Activated CD8-positive, alpha-beta memory T cell treated with anti-CD3 and anti-CD28 coated beads, Interleukin-2, amount 50 U/mL, for 4 hours (primary cell): ENCODE data around the gene MORC1.
"Not testable (repeated sequence)": the region's sequence is repeated elsewhere in the genome, so short reads cannot be mapped to it uniquely, and the experiment has no call there.

ENCODE experiments used
- DNase-seq: peaks from one replicate; pipeline ENCODE4 v3.0.0-alpha.2; 2020

MORC1 gene

GRCh38 chr3:109109574-109109973 is 8.4 kb downstream of the MORC1 start:
- DNase-seq, result no peak

GRCh38 chr3:109098079-109098644 is 19.8 kb downstream of the MORC1 start:
- DNase-seq, result no peak

- no peak for DNase-seq
Observed at GRCh38 chr3:109095166-109095565, 22.8 kb downstream of the MORC1 start.

GRCh38 chr3:109093561-109093960 is 24.4 kb downstream of the MORC1 start:
- DNase-seq, result no peak

DNA sequence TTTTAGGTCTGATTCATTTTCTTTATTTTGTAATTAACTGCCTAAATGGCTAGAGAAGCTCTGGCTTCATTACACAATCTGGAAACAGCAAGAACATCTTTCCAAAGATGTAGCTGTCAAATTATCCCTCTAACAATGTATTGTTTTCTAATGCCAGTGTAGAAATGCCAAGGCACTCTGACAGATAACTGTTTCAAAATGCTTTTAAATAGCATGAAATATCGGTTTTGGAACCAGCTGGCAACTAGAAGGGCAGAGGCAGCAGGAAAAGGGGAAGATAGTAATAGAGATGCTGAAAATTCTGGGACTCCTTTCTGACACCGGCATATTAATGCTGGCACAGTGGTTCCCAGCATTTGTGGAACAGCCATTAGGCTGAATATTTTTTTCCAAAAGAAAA is 26.1 kb downstream of the MORC1 start:
- DNase-seq, result no peak

DNA sequence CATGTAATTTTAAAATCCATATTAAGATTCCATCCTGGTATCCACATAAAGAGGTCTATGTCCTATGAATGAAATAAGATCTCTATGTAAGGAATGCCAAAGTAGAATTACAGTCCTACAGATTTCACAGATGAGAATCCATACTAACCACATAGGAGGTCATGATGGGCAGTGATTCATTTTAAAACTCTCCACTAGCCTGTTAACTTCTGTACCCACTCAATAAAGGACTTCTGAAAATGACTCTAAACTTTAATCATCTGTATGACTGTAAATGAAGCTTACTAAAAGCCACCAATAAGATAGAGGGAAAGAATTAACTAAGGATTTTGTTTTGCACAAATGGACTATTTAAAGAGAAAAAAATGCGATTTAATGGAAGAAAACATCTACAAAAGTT is 28.7 kb downstream of the MORC1 start:
- no peak for DNase-seq

- DNase-seq, result no peak
Observed at GRCh38 chr3:109081746-109082510, 36.0 kb downstream of the MORC1 start.

DNA sequence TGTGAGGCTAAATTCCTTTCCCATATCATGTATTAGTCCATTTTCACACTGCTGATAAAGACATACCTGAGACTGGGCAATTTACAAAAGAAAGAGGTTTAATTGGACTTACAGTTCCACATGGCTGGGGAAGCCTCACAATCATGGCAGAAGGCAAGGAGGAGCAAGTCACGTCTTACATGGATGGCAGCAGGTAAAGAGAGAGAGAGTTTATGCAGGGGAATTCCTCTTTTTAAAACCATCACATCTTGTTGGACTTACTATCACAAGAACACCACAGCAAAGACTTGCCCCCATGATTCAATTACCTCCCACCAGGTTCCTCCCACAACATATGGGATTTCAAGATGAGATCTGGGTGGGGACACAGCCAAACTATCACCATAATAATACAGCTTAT is 37.8 kb downstream of the MORC1 start:
- not testable (repeated sequence) for DNase-seq

DNA sequence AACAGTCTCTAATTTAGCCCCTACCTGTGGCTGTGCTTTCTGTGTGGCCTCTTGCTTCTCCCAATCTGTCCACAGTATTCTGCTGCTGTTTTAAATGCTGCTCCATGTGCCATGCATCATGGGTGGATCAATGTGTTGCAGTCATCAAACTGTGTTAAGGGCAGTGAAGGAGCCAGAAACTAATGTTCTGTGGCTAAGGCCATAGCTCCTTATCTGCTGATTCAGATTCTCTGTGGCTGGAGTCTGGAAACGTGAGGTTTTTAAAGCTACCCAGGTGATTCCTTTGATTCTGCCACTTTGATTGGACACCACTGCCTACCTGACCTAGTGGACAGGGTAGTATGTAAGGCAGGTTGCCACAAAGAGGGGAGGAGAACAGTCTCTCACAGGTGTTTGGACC is 44.8 kb downstream of the MORC1 start:
- no peak for DNase-seq

DNA sequence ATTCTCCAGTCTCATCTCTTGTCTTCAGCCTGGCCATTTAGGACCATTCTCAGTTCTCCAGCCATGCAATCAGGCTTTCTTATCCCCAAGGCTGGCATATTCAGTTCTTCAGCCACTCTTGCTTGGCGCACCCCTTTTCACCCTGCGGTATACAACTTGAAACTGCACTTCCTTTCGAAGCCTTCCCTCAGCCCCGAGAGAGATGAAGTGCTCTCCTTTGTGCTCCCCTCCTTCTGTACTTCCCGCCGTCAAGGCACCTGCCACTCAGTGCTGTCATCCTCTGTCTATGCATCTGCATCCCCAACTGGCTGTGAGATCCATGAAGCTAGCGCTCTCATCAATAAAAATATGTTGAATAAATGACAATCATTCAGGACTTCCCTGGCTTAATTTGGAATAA is 45.7 kb downstream of the MORC1 start:
- DNase-seq, result no peak

- DNase-seq, result no peak
Observed at GRCh38 chr3:109071350-109072142, 46.4 kb downstream of the MORC1 start.

DNA sequence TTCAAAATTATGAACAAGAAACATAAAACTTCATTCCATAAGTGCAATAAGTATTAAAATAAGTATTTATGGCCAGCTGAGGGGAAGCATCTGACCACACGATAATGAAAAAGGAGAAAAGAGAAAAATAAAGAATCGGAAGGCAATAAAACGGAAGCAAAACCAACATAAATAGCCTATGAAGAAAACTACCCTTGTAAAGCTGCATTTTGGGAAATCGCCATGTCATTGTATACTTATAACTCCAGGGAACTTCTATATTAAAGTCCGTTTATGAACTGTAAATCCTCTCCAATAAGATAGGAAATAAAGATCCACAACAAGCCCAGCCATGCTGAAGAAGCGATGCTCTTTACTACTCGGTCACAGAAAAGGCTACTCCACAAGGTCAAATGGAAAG is 47.7 kb downstream of the MORC1 start:
- no peak for DNase-seq

GRCh38 chr3:109066864-109067263 is 51.1 kb downstream of the MORC1 start:
- no peak for DNase-seq

GRCh38 chr3:109059264-109059663 is 58.7 kb downstream of the MORC1 start:
- DNase-seq, result no peak

DNA sequence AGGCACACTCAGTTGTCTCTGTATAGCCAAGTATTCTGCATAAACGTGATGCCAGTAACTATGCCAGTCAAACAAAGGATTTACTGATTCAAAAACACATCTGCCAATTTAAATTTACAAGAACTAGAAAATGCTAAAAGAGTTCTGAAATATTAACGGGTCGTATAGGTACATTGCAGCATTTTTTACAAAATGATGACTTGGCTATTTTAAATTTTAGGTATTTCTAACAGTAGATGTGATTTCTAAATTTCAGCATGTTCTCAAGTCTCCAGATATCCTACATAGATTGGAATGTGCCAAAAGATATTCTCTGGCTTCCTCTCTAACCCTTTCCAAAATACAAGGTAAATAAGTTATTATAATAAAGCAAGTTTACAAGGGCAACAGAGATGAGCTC is 60.3 kb downstream of the MORC1 start:
- DNase-seq, result no peak

DNA sequence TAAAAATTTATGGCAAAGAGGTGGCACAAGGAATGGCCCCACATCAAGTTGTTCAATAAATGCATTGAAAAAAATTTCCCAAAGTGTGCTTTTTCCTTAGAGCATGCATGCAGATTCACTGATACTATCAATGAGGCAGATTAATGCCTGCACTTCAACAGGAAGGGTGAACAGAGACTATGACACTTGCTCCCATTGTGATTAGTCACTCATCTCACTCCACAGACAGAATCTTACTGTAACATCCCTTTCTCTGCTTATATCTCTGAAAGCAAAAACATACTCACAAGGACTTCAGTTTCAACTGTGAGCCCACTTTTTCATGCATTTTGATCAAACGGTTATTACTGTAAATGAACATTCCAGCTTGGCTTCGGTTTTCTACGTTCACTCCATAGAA is 60.9 kb downstream of the MORC1 start:
- DNase-seq, result no peak

DNA sequence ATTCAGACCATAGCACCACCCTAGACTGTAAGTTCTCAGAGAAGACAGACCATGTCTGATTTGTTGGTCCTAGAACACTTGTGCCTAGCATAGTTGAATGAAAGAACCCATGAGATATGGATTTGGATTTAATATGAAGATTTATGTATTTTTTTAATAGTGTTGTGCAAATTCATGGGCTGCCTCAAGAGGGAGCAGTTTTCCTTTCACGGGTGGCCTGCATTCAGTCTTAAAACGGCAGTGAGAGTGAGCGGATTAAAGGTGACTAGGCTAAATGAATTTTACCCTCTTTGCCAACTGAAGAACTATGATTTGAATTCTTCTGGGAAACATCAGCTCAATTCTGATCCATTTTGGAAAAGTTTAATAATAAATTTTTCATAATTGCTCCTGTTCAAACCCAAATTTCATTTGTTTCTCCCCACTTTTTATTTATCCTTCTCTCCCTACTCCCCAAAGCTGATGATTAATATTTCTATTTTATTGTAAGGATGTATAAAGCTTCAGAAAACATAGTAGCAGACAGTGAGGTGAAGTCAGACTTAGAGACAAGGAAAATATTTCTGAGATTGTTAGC is 67.3 kb downstream of the MORC1 start:
- no peak for DNase-seq

GRCh38 chr3:109047366-109047765 is 70.6 kb downstream of the MORC1 start:
- DNase-seq, result no peak

- no peak for DNase-seq
Observed at GRCh38 chr3:109045271-109046040, 72.5 kb downstream of the MORC1 start.

- no peak for DNase-seq
Observed at GRCh38 chr3:109035082-109035481, 82.9 kb downstream of the MORC1 start.

DNA sequence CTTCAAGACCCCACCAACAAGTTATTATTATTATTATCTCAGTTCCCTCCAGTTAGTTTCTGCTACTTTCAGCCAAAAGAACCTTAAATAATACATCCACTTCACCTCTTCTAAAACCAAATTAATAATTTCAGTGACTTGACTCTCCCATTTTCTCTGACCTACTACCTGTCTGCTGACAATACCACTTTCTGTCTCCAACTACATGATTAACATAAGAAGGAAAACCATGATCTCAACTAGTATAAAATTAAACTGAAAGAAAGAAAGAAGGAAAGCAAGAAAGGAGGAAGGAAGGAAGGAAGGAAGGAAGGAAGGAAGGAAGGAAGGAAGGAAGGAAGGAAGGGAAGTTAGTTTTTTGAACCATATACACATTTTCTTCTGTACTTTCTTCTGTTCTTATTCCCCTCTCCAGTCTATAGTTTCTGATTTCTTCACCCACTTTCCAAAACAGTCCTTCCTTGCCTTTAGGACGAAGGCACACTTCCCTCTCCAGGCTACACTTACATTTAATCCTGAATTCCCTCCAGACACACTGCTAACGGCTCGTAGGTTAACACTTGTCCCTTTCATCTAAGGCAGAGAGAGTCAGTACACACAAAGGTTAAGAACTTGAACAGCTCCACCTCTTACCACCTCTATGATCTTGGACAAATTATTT is 84.8 kb downstream of the MORC1 start:
- no peak for DNase-seq

- DNase-seq, result no peak
Observed at GRCh38 chr3:109028753-109029152, 89.2 kb downstream of the MORC1 start.
